Measurements from ENCODE around the gene FAM131B. TPM values are rescaled to one million over a fixed set of nuclear protein-coding genes. Genes with fewer than 3 reads are reported as not detected.

FAM131B gene
- polyA plus RNA-seq, 1 donor (not counting 4 experiments of a cell fraction or from before 2014, with no cell fraction given): 0.21 TPM

DNA sequence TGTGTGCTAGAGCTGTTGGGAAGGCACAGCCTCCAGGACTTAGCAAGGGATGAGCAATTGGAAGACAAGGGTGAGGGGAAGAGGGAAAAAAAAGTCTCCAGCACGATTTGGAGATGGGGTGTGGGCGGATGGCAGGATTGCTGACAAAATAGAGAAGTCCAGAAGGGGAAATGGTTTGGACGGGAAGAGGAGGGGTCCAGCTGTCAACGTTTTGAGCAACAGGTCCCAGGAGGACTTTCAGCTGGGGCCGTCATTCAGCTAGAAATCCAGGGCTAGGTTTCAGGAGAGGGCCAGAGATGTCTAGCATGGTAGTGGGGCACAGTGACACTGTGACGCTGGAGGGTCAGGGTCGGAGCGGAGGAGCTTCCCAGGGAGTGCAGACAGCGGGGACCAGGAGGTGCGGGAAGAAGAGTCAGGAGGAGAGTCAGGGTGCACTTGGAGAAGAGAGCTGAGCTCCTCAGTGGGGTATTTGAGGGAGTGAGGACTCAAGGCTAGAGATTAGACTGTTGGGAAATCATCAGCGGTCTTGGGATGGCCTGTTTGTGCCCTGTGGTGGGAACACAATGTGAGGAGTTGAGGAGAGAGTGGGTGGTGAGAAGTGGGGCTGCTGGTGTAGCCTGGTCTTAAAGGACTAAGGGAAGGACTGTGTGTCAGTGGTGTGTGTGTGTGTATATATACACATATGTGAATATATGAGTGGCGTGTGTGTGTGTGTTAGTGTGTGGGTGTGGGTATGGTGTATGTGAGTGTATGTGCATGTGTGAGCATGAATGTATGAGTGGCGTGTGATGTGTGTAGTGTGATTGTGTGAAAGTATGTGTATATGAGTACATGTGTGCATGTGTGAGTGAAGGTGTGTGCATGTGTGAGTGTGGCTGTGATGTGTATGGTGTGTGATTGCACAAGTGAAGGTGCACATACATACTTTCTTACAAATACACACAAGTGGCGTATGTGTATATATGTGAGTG is 22.4 kb upstream of the FAM131B start:
- TF ChIP-seq EZH2 (IDR thresholded peaks at IDR 0.05; ENCODE audit: low read length): no peak
- TF ChIP-seq, protein P1, sequence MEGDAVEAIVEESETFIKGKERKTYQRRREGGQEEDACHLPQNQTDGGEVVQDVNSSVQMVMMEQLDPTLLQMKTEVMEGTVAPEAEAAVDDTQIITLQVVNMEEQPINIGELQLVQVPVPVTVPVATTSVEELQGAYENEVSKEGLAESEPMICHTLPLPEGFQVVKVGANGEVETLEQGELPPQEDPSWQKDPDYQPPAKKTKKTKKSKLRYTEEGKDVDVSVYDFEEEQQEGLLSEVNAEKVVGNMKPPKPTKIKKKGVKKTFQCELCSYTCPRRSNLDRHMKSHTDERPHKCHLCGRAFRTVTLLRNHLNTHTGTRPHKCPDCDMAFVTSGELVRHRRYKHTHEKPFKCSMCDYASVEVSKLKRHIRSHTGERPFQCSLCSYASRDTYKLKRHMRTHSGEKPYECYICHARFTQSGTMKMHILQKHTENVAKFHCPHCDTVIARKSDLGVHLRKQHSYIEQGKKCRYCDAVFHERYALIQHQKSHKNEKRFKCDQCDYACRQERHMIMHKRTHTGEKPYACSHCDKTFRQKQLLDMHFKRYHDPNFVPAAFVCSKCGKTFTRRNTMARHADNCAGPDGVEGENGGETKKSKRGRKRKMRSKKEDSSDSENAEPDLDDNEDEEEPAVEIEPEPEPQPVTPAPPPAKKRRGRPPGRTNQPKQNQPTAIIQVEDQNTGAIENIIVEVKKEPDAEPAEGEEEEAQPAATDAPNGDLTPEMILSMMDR (optimal IDR thresholded peaks at IDR 0.05 in 1 of 3, IDR thresholded peaks at IDR 0.05 in 1 of 3, conservative IDR thresholded peaks at IDR 0.05 in 1 of 3; ENCODE audit: extremely low read depth in 1 of 3, insufficient read depth in 2 of 3, low read length in 3 of 3): no peak
- Histone ChIP-seq H2AFZ (ENCODE audit: control insufficient read depth, low read length) (no peak overlapping the region), H4K20me1 (ENCODE audit: control insufficient read depth, extremely low read depth, insufficient read depth, low read length) (peaks cover 33% of the 10 kb centered on the region), H3K9ac (ENCODE audit: control insufficient read depth, extremely low read depth, insufficient read depth, low read length) (no peak overlapping the region), H3K4me3 (ENCODE audit: control insufficient read depth in 2 of 3, extremely low read depth in 1 of 3, insufficient read depth in 2 of 3, low read depth in 1 of 3, low read length in 3 of 3) (no peak overlapping the region), H3K79me2 (ENCODE audit: control insufficient read depth, insufficient read depth, low read length) (peaks cover 58% of the 10 kb centered on the region), H3K9me3 (ENCODE audit: control insufficient read depth, low read depth, low read length) (no peaks in the 10 kb centered on the region), H3K27ac (ENCODE audit: control insufficient read depth, insufficient read depth, low read length) (no peak overlapping the region), H3K27me3 (ENCODE audit: control insufficient read depth, extremely low read depth, insufficient read depth, low read length) (no peaks in the 10 kb centered on the region), H3K9me1 (ENCODE audit: control insufficient read depth, extremely low read depth, insufficient read depth, low read length) (peaks cover 6% of the 10 kb centered on the region), H3K36me3 (ENCODE audit: control insufficient read depth in 2 of 2, extremely low read depth in 1 of 2, insufficient read depth in 2 of 2, low read length in 2 of 2) (peaks cover 40 to 49% of the 10 kb centered on the region in 2 experiments), H3K4me2 (ENCODE audit: control insufficient read depth, extremely low read depth, insufficient read depth, low read depth, low read length) (peak overlapping the region; percentile 27), H3K4me1 (ENCODE audit: control insufficient read depth, extremely low read depth, insufficient read depth, low read length) (peaks cover 30% of the 10 kb centered on the region)
- DNase-seq (ENCODE audit: low read depth, low spot score): no peak
- dilution Hi-C loops (cut with MboI; ENCODE audit: extremely low pct_ligation_motif_present, low sequenced_read_pairs): no loop called here
- FAIRE-seq: no peak

DNA sequence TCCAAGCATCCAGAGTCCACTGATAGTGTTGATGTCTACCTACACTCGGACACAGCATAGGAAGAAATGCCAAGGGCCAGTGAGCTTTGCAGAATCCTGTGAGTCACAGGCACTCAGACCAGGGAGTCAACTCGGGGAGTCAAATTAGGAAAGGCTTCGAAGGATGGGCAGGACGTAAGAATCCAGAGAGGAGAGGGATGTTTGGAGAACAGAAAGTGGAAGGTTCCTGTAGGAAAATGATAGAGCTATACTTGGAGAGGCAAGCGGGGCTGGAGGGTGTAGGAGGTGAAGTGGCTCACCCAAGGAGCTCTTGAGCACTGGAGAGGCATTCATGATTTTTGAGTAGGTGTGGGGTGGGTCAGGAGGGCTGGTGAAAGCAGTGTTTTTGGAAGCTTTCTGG is 21.6 kb upstream of the FAM131B start:
- DNase-seq (ENCODE audit: low read depth, low spot score) (no peak), FAIRE-seq (no peak)
- peaks cover 32% of the 10 kb centered on the region for H4K20me1 ChIP-seq (ENCODE audit: control insufficient read depth, extremely low read depth, insufficient read depth, low read length)
- no peaks in the 10 kb centered on the region for H3K9me3 ChIP-seq (ENCODE audit: control insufficient read depth, low read depth, low read length)
- peaks cover 58% of the 10 kb centered on the region for H3K79me2 ChIP-seq (ENCODE audit: control insufficient read depth, insufficient read depth, low read length)
- H3K27me3 ChIP-seq (ENCODE audit: control insufficient read depth, extremely low read depth, insufficient read depth, low read length): no peaks in the 10 kb centered on the region
- H3K4me3 ChIP-seq (ENCODE audit: control insufficient read depth in 2 of 3, extremely low read depth in 1 of 3, insufficient read depth in 2 of 3, low read depth in 1 of 3, low read length in 3 of 3): peak overlapping the region in 2 of 3 experiments; percentile 27 to 92
- peaks cover 32 to 42% of the 10 kb centered on the region in 2 experiments for H3K36me3 ChIP-seq (ENCODE audit: control insufficient read depth in 2 of 2, extremely low read depth in 1 of 2, insufficient read depth in 2 of 2, low read length in 2 of 2)
- peak overlapping the region; percentile 20 for H3K27ac ChIP-seq (ENCODE audit: control insufficient read depth, insufficient read depth, low read length)
- peak overlapping the region; percentile 50 for H3K4me2 ChIP-seq (ENCODE audit: control insufficient read depth, extremely low read depth, insufficient read depth, low read depth, low read length)
- TF ChIP-seq, protein P1 (optimal IDR thresholded peaks at IDR 0.05 in 1 of 3, IDR thresholded peaks at IDR 0.05 in 1 of 3, conservative IDR thresholded peaks at IDR 0.05 in 1 of 3; ENCODE audit: extremely low read depth in 1 of 3, insufficient read depth in 2 of 3, low read length in 3 of 3): no peak
- H3K4me1 ChIP-seq (ENCODE audit: control insufficient read depth, extremely low read depth, insufficient read depth, low read length): peaks cover 38% of the 10 kb centered on the region
- dilution Hi-C loops (cut with MboI; ENCODE audit: extremely low pct_ligation_motif_present, low sequenced_read_pairs): no loop called here
- H2AFZ ChIP-seq (ENCODE audit: control insufficient read depth, low read length): no peak overlapping the region
- H3K9ac ChIP-seq (ENCODE audit: control insufficient read depth, extremely low read depth, insufficient read depth, low read length): no peak overlapping the region
- H3K9me1 ChIP-seq (ENCODE audit: control insufficient read depth, extremely low read depth, insufficient read depth, low read length): peaks cover 6% of the 10 kb centered on the region
